Activated CD8-positive, alpha-beta T cell treated with anti-CD3 and anti-CD28 coated beads for 36 hours (primary cell): ENCODE measurements around the gene SH3TC2. TPM values are rescaled to one million over a fixed set of nuclear protein-coding genes. Genes with fewer than 3 reads are reported as not detected.

ENCODE experiments used
- ATAC-seq: fragments of 200-7000 bp; cut with Tn5 transposase; one replicate; pipeline ENCODE4 v1.10.0; 2021; ENCODE audit warnings: mild to moderate bottlenecking, moderate library complexity
- CTCF ChIA-PET: fragments of 350-600 bp; sonication (Branson Sonifier 250); formaldehyde crosslinking; loops from one replicate; lab custom pipeline; 2021; ENCODE audit warnings: antibody characterized with exemption; lab: Charles Lee
- POLR2A ChIA-PET: fragments of 350-600 bp; sonication (Branson Sonifier 250); formaldehyde crosslinking; loops from one replicate; lab custom pipeline; 2021; ENCODE audit warnings: antibody characterized with exemption; lab: Charles Lee
- DNase-seq: peaks from one replicate; pipeline ENCODE4 v3.0.0-alpha.2; 2020
- H3K27ac Mint-ChIP-seq: one replicate; pipeline ENCODE4 v1.8.0; 2021; ENCODE audit warnings: mild to moderate bottlenecking, mixed read lengths
- H3K27me3 Mint-ChIP-seq: one replicate; pipeline ENCODE4 v1.8.0; 2021; ENCODE audit warnings: mixed read lengths
- H3K36me3 Mint-ChIP-seq: one replicate; pipeline ENCODE4 v1.8.0; 2021; ENCODE audit warnings: low read depth, mixed read lengths
- H3K4me1 Mint-ChIP-seq: one replicate; pipeline ENCODE4 v1.8.0; 2021; ENCODE audit warnings: low read depth, mixed read lengths
- H3K4me3 Mint-ChIP-seq: one replicate; pipeline ENCODE4 v1.8.0; 2021; ENCODE audit warnings: mild to moderate bottlenecking, moderate library complexity, mixed read lengths
- H3K9me3 Mint-ChIP-seq: one replicate; pipeline ENCODE4 v1.8.0; 2021; ENCODE audit warnings: mixed read lengths
- CTCF ChIP-seq: fragments of 200-600 bp; IDR thresholded peaks from one replicate; pipeline ENCODE4 v1.8.0; 2022; ENCODE audit warnings: antibody characterized with exemption, mild to moderate bottlenecking
- intact Hi-C: fragments of 100-400 bp; cut with micrococcal nuclease; formaldehyde crosslinking; loops from one replicate; pipeline ENCODE4 v1.10.0; 2022
- total RNA-seq, 2 experiments: library from RNA; stranded (reverse); gene quantifications; one replicate each; pipeline ENCODE4 v1.2.3, GENCODE V29; 2021

Gene SH3TC2
- total RNA-seq, 2 experiments from 2014 or later: not detected

GRCh38 chr5:149053072-149053695 is 9.7 kb downstream of the SH3TC2 start:
- ChIA-PET POLR2A (no interaction called here), CTCF (interaction anchor here (2.0 kb wide), 1 partner anchor 62 kb away, joined by 6 read pairs; no protein-coding TSS in a partner anchor)
- TF ChIP-seq CTCF: no peak
- intact Hi-C loops: no loop called here
- Mint-ChIP-seq H3K36me3 (no peaks in the 10 kb centered on the region), H3K27ac (no peak overlapping the region), H3K27me3 (peaks cover 4% of the 10 kb centered on the region), H3K4me3 (no peak overlapping the region), H3K9me3 (peaks cover under 1% of the 10 kb centered on the region), H3K4me1 (no peaks in the 10 kb centered on the region)
- ATAC-seq: no peak
- no peak for DNase-seq

DNA sequence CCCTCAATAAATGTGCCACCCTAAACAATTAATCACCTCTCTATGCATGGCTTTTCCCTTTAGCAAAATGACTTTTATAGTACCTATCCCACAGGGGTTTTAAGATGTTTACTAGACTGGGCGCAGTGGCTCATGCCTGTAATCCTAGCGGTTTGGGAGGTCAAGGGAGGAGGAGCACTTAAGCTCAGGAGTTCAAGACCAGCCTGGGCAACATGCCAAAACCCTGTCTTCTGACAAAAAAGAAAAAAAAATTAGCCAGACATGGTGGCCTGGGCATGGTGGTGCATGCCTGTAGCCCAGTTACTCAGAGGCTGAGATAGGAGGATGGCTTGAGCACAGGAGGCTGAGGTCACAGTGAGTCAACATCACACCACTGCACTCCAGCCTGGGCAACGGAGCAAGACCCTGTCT is 13.5 kb downstream of the SH3TC2 start:
- Mint-ChIP-seq H3K4me1 (no peaks in the 10 kb centered on the region), H3K27ac (no peak overlapping the region), H3K9me3 (no peaks in the 10 kb centered on the region), H3K36me3 (no peaks in the 10 kb centered on the region), H3K4me3 (no peak overlapping the region), H3K27me3 (peaks cover 4% of the 10 kb centered on the region)
- ChIA-PET POLR2A (no interaction called here), CTCF (interaction anchor here (1.3 kb wide), 1 partner anchor 14 kb away, joined by 3 read pairs; no protein-coding TSS in a partner anchor)
- DNase-seq (no peak), ATAC-seq (no peak)
- no peak for TF ChIP-seq CTCF
- intact Hi-C loops: no loop called here

GRCh38 chr5:149048811-149049210 is 14.1 kb downstream of the SH3TC2 start:
- CTCF ChIA-PET: interaction anchor here (1.3 kb wide), 1 partner anchor 13 kb away, joined by 3 read pairs; no protein-coding TSS in a partner anchor
- H3K4me1 Mint-ChIP-seq: no peaks in the 10 kb centered on the region

DNA sequence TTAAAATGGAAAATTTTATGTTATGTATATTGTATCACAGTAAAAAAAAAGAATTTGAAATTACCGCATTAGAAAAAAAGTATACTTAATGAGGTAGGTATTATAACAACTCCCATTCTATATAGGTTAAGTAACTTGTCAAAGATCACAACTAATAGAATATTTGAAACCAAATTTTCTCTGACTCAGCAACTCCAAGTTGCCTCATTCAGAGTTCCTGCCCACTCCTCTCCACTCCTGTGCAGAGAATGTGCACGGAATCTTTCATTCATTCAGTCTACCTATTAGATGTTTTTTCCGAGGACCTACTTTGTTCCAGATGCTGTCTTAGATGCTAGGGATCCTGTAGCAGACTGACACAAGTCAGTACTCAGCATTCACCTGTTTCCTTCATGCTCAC is 15.4 kb downstream of the SH3TC2 start:
- ATAC-seq (no peak), DNase-seq (no peak)
- CTCF ChIA-PET: interaction anchor here (2.2 kb wide), 1 partner anchor 12 kb away, joined by 12 read pairs; no protein-coding TSS in a partner anchor
- Mint-ChIP-seq H3K4me1 (no peaks in the 10 kb centered on the region), H3K9me3 (no peaks in the 10 kb centered on the region), H3K27me3 (peaks cover 2% of the 10 kb centered on the region), H3K36me3 (no peaks in the 10 kb centered on the region), H3K27ac (no peak overlapping the region), H3K4me3 (no peak overlapping the region)
- no peak for TF ChIP-seq CTCF
- POLR2A ChIA-PET: no interaction called here
- intact Hi-C loops: no loop called here

More at GRCh38 chr5:149048811-149049210, 14.1 kb downstream of the SH3TC2 start:
- ATAC-seq: no peak
- intact Hi-C loops: no loop called here
- Mint-ChIP-seq H3K36me3 (no peaks in the 10 kb centered on the region), H3K4me3 (no peak overlapping the region), H3K9me3 (no peaks in the 10 kb centered on the region), H3K27ac (no peak overlapping the region), H3K27me3 (peaks cover 4% of the 10 kb centered on the region)
- DNase-seq: no peak
- TF ChIP-seq CTCF: no peak
- POLR2A ChIA-PET: interaction anchor here (0.6 kb wide), 1 partner anchor 18 kb away, joined by 3 read pairs; no protein-coding TSS in a partner anchor

- CTCF ChIA-PET: interaction anchor here (2.2 kb wide), 1 partner anchor 11 kb away, joined by 12 read pairs; no protein-coding TSS in a partner anchor
- no peak for TF ChIP-seq CTCF
- peaks cover 2% of the 10 kb centered on the region for H3K27me3 Mint-ChIP-seq
- H3K9me3 Mint-ChIP-seq: no peaks in the 10 kb centered on the region
- intact Hi-C loops: no loop called here
- ATAC-seq (no peak), DNase-seq (no peak)
- no peak overlapping the region for H3K4me3 Mint-ChIP-seq
- POLR2A ChIA-PET: interaction anchor here (0.7 kb wide), 1 partner anchor 105 kb away, joined by 3 read pairs; no protein-coding TSS in a partner anchor
- no peak overlapping the region for H3K27ac Mint-ChIP-seq
- H3K36me3 Mint-ChIP-seq: no peaks in the 10 kb centered on the region
- H3K4me1 Mint-ChIP-seq: no peaks in the 10 kb centered on the region
Observed at GRCh38 chr5:149046196-149046829, 16.5 kb downstream of the SH3TC2 start.
